ENCODE measurements around the gene CEP20. TPM values are rescaled to one million over a fixed set of nuclear protein-coding genes. Genes with fewer than 3 reads are reported as not detected.

CEP20 gene
- total and polyA plus RNA-seq, 2 experiments from 2014 or later: 20.5 to 39.8 TPM

- Histone ChIP-seq H3K9me3 (ENCODE audit: low read depth) (no peaks in the 10 kb centered on the region), H4K20me1 (ENCODE audit: insufficient read depth, poor library complexity, severe bottlenecking) (no peaks in the 10 kb centered on the region), H3K9me2 (replicated peaks; ENCODE audit: insufficient read depth) (no peaks in the 10 kb centered on the region), H3K79me2 (no peaks in the 10 kb centered on the region), H2AFZ (no peak overlapping the region), H3K36me3 (replicated peaks; ENCODE audit: insufficient read depth, low read depth) (no peaks in the 10 kb centered on the region), H3K4me1 (ENCODE audit: insufficient read depth) (no peaks in the 10 kb centered on the region), H3K4me3 (no peak overlapping the region), H3K27ac (no peak overlapping the region), H3K4me2 (no peak overlapping the region), H3K27me3 (peaks cover 57% of the 10 kb centered on the region)
- no peak for DNase-seq (ENCODE audit: low spot score)
- no peak for TF ChIP-seq EZH2phosphoT487 (IDR thresholded peaks at IDR 0.05; ENCODE audit: low read depth, severe bottlenecking, unreplicated experiment)
- TF ChIP-seq CTCF (IDR thresholded peaks at IDR 0.05; ENCODE audit: poor library complexity): no peak
- TF ChIP-seq EZH2 (IDR thresholded peaks at IDR 0.05; ENCODE audit: borderline replicate concordance): no peak
- WGBS (ENCODE audit: low lambda C conversion rate, missing lambda C conversion rate): 89% methylated on average over 12 of the region's 12 CpGs
Measured at GRCh38 chr16:15858921-15859668, 29.3 kb downstream of the CEP20 start.

- H3K4me1 ChIP-seq (ENCODE audit: insufficient read depth): no peaks in the 10 kb centered on the region
- H3K9me3 ChIP-seq (ENCODE audit: low read depth): no peaks in the 10 kb centered on the region
- peak overlapping the region; percentile 84 for H3K4me2 ChIP-seq
- H3K4me3 ChIP-seq: peak overlapping the region; percentile 29
- peak overlapping the region; percentile 45 for H2AFZ ChIP-seq
- no peak overlapping the region for H3K27ac ChIP-seq
- peak; percentile 20 for DNase-seq (ENCODE audit: low spot score)
- H3K36me3 ChIP-seq (replicated peaks; ENCODE audit: insufficient read depth, low read depth): no peaks in the 10 kb centered on the region
- no peaks in the 10 kb centered on the region for H3K9me2 ChIP-seq (replicated peaks; ENCODE audit: insufficient read depth)
- H4K20me1 ChIP-seq (ENCODE audit: insufficient read depth, poor library complexity, severe bottlenecking): no peaks in the 10 kb centered on the region
- TF ChIP-seq EZH2phosphoT487 (IDR thresholded peaks at IDR 0.05; ENCODE audit: low read depth, severe bottlenecking, unreplicated experiment): no peak
- no peak for TF ChIP-seq CTCF (IDR thresholded peaks at IDR 0.05; ENCODE audit: poor library complexity)
- no peak for TF ChIP-seq EZH2 (IDR thresholded peaks at IDR 0.05; ENCODE audit: borderline replicate concordance)
- peaks cover 63% of the 10 kb centered on the region for H3K27me3 ChIP-seq
- WGBS (ENCODE audit: low lambda C conversion rate, missing lambda C conversion rate): 2% methylated on average over 32 of the region's 55 CpGs
- H3K79me2 ChIP-seq: no peaks in the 10 kb centered on the region
Measured at GRCh38 chr16:15857724-15858560, 30.5 kb downstream of the CEP20 start.

- Histone ChIP-seq H3K4me1 (ENCODE audit: insufficient read depth) (no peaks in the 10 kb centered on the region), H4K20me1 (ENCODE audit: insufficient read depth, poor library complexity, severe bottlenecking) (no peaks in the 10 kb centered on the region), H3K79me2 (no peaks in the 10 kb centered on the region), H3K27ac (no peak within 1 kb of the TSS), H3K9me3 (ENCODE audit: low read depth) (no peaks in the 10 kb centered on the region), H3K36me3 (replicated peaks; ENCODE audit: insufficient read depth, low read depth) (no peaks in the 10 kb centered on the region), H3K27me3 (peaks cover 63% of the 10 kb centered on the region), H3K9me2 (replicated peaks; ENCODE audit: insufficient read depth) (no peaks in the 10 kb centered on the region), H3K4me2 (peak within 1 kb of the TSS; percentile 84), H3K4me3 (peak within 1 kb of the TSS; percentile 29), H2AFZ (peak within 1 kb of the TSS; percentile 45)
- WGBS (ENCODE audit: low lambda C conversion rate, missing lambda C conversion rate): 2% methylated on average over 45 of the region's 49 CpGs
- DNase-seq (ENCODE audit: low spot score): no peak
- no peak for TF ChIP-seq EZH2phosphoT487 (IDR thresholded peaks at IDR 0.05; ENCODE audit: low read depth, severe bottlenecking, unreplicated experiment)
- TF ChIP-seq EZH2 (IDR thresholded peaks at IDR 0.05; ENCODE audit: borderline replicate concordance): peak; percentile 70
Measured at GRCh38 chr16:15856901-15857698, 31.3 kb downstream of the CEP20 start, which contains the start of gene MYH11. Gene MYH11 (minus strand): TSS chr16:15857028. CDS start chr16:15838252, 18,776 bp downstream.
